Left kidney (tissue), 8 donors: ENCODE data around the gene UPF1. TPM values are rescaled to one million over a fixed set of nuclear protein-coding genes. Genes with fewer than 3 reads are reported as not detected.

Experiments
- DNase-seq: peaks from one replicate; pipeline ENCODE4 v3.0.0-alpha.2; 2013
- long read RNA-seq, 8 donors: transcript quantifications; one replicate each; lab custom pipeline, GENCODE V29; 2026
- polyA plus RNA-seq: library from polyadenylated mRNA; unstranded; fragments of 120-200 nt; gene quantifications from one replicate; pipeline ENCODE4 v1.2.1, GENCODE V29; 2013; ENCODE audit not compliant: insufficient read length

Gene UPF1
- 49.1 TPM for polyA plus RNA-seq
- long read RNA-seq, donor 1, full-length matches to known transcripts, result 8 of 8 reads
- long read RNA-seq, donor 1, partial matches to known transcripts, result 0 of 8 reads
- long read RNA-seq, donor 1, other reads (novel, unspliced or antisense), result 0 of 8 reads
- long read RNA-seq, donor 2, full-length matches to known transcripts, result 8 of 43 reads
- long read RNA-seq, donor 2, partial matches to known transcripts, result 16 of 43 reads
- long read RNA-seq, donor 2, other reads (novel, unspliced or antisense), result 19 of 43 reads
- long read RNA-seq, donor 3, full-length matches to known transcripts, result 4 of 4 reads
- long read RNA-seq, donor 3, partial matches to known transcripts, result 0 of 4 reads
- long read RNA-seq, donor 3, other reads (novel, unspliced or antisense), result 0 of 4 reads
- long read RNA-seq, donor 4, result 0 reads
- long read RNA-seq, donor 5, full-length matches to known transcripts, result 9 of 9 reads
- long read RNA-seq, donor 5, partial matches to known transcripts, result 0 of 9 reads
- long read RNA-seq, donor 5, other reads (novel, unspliced or antisense), result 0 of 9 reads
- long read RNA-seq, donor 6, full-length matches to known transcripts, result 11 of 39 reads
- long read RNA-seq, donor 6, partial matches to known transcripts, result 28 of 39 reads
- long read RNA-seq, donor 6, other reads (novel, unspliced or antisense), result 0 of 39 reads
- long read RNA-seq, donor 7, full-length matches to known transcripts, result 6 of 11 reads
- long read RNA-seq, donor 7, partial matches to known transcripts, result 5 of 11 reads
- long read RNA-seq, donor 7, other reads (novel, unspliced or antisense), result 0 of 11 reads
- long read RNA-seq, donor 8, full-length matches to known transcripts, result 3 of 3 reads
- long read RNA-seq, donor 8, partial matches to known transcripts, result 0 of 3 reads
- long read RNA-seq, donor 8, other reads (novel, unspliced or antisense), result 0 of 3 reads

- DNase-seq, result peak; percentile 91
These were observed at the start of gene UPF1 for GRCh38 chr19:18831524-18832305. Gene UPF1 (plus strand): TSS chr19:18831959. CDS start chr19:18832210, 251 bp downstream.

GRCh38 chr19:18782559-18783225, 49.1 kb upstream of the UPF1 start:
- no peak for DNase-seq

DNA sequence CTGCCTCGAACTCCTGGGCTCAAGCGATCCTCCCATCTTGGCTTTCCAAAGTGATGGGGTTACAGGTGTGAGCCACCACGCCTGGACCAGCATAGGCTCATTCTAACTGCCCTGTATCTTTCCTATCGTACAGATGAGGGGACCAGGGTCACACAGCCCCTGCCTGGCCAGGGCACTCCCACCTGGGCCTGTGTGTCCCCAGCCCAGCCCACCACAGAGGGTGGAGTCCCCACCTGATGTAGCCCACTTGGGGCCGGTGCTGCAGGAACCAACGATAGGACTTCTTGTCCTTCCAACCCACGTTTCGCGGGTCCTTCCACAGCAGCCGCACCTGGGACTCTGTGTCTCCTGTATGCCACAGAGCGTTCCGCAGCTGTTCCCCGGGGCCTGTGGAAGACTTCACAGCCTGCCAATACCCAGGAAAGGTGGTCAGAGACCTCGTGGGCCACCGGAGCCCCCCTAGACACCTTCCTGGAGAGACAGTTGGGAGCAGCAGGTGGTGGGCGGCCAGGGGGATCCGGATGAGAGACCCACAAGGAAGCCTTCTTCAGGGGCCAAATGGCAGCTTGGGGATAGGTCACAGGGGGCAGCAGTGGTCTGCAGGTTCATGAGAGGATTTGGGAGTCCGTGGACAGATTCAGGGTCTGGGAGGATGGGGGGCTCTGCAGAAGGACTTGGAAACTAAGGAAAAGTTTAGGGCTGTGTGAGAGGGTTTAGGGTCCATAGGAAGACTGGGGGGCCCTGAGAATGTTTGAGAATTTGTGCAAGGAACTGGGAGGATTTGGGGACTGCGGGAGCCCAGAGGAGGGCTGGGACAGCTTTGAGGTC, 47.6 kb upstream of the UPF1 start:
- no peak for DNase-seq

GRCh38 chr19:18784786-18785120, 47.0 kb upstream of the UPF1 start:
- DNase-seq, result no peak

DNA sequence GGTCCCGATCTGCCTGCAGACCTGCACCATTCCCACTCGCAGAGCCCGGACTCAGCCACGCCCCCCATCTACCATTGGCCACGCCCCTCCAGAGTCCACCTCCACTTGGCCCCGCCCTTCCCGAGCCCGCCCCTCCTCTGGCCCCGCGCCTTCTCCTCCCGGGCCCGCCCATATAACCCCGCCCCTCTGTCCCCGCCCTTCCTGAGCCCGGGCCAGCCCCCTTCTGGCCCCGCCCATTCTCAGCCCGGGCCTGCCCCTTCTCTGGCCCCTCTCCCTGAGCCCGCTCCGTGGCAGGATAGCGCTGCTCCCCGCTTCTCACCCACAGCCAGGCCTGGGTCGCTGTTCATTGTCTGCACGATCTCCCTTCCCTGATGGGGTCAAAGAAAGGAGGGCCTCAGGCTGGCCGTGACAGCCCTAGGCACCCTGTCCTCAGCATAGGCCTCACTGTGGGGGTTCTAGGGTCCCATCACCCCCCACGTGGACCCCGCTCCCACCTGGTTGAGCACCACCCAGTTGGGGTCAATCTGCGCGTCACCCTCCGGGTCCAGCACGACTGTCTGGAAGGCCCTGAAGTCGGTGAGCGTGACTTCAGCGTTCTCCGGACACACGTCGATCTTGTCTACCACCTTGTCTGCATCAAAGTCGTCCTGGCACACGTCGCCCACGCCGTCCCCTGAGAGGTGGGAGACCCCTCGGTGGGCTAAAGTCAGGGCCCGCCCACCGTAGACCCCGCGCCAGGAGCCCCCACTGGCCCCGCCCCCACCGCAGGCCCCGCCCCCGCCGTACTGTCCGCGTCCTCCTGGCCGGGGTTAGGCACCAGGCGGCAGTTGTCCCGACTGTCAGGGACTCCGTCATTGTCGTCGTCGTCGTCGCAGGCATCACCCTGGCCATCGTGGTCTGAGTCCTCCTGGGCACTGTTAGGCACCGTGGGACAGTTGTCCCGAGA, 46.3 kb upstream of the UPF1 start:
- peak; percentile 59 for DNase-seq

GRCh38 chr19:18788529-18789421, 43.0 kb upstream of the UPF1 start:
- DNase-seq, result no peak

- DNase-seq, result no peak
These were observed 42.3 kb upstream of the UPF1 start for GRCh38 chr19:18789422-18789869.

GRCh38 chr19:18789883-18790565, 41.7 kb upstream of the UPF1 start:
- no peak for DNase-seq

DNA sequence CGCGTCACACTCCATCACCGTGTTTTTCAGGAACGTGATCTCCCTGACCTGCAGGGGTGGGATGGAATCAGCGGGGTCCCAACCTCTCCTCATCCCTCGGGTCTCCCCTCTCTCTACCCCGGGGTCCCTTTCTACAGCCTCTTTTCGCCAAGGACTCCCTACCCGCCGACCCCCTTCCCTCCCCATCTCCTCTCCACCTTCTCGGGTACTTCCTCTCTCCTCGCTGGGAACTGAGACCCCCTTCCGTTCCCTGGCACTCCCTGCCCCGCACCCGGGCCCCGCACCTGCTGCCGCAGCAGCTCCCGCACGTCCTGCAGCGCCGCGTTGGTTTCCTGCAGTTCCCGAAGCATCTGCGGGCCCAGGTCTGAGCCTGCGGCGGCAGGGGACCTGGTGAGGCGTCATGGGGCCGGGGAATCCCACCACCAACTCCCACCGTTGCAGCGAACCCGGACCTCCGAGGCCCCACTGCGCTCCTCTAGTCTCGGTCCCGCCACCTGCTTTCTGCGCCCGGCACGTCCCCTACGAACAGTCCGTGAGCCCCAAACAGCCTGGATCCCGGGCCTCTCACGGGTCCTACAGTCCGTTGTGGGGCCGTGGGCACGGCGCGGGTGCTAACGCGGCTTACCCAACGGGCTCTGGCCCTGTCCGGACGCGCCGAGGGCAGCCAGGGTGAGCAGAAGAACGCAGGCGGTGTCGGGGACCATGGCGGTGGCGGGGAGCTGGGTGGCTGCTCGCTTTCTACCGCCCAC, 41.0 kb upstream of the UPF1 start, which contains the start of gene COMP:
TSS of gene COMP (minus strand) at position 740 of the 749 bp plus-strand sequence. CDS start at position 704, 36 bp downstream.
- no peak for DNase-seq

DNA sequence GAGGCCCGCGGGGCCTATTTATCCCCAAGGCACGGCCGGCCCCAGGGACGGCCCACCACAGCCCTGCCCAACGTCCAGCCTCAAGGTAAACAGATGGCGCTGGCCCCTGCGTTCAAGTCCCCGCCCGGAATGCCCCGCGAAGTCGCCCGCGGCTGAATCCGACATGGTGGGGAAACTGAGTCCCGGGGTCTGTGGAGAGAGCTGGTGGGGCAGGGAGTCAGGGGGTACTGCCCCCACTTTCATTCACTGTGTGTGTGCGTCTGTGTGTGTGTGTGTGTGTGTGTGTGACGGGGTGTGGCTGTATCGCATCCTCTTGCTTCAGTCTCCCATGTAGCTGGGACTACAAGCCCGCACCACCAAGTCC, 40.5 kb upstream of the UPF1 start:
- no peak for DNase-seq

DNA sequence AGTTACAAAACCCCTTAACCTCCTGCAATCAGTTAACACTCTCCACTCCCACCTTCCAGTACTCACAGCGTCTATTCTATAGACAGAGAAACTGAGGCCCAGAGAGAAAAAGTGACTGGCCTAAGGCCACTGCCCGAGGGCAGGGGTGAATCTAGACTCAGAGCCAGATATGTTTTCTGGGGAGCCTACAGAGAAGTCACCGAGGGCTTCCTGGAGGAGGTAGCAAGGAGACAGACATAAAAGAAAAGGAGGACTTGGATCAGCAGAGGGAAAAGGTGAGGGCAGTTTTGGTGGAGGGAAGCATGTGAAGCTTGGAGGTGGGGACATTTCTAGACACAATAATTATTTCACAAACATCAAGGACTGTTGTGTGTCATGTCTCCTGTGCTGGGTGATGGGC, 39.1 kb upstream of the UPF1 start:
- DNase-seq, result no peak

DNA sequence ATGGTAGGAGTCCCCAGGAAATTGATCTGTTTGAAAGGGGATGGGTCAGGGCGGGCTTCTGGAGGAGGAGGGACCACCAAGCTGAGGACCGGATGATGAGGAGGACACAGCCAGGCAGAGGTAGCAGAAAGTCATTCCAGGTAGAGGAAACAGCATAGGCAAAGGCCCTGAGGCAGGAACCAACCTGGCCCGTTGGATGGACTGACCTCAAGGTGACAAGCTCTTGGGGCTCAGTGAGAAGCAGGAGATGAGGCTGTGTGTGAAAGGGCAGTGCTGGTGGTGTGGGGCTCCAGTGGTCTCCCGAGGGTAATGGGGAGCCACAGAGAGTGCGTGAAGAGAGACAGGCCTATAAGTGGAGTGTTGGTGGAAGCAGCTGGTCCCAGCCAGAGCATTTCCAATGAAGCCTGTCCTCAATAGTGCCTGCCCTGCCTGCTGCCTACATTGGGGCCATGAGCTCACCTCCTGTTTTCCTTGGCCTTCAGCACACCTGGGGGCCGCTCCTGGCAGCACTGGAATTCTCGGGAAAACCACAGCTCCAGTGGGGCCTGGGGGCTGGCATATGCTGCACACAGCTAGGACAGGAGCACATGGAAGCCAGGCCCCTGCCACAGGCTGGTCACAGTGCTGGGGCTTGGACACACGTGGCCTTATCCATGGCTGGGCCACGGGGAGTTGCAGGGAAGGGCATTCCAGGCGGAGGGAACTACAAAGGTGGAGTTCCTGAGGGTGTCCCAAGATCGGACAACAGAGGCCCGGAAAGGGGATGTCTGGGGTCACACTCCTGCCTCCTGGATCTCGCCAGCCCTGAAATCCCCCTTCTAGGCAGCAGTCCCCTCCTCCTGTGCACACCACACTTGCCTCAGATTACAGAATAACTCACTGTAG, 38.4 kb upstream of the UPF1 start:
- DNase-seq, result no peak

GRCh38 chr19:18794029-18794313, 37.8 kb upstream of the UPF1 start:
- DNase-seq, result no peak

GRCh38 chr19:18794692-18795091, 37.1 kb upstream of the UPF1 start:
- DNase-seq, result no peak

DNA sequence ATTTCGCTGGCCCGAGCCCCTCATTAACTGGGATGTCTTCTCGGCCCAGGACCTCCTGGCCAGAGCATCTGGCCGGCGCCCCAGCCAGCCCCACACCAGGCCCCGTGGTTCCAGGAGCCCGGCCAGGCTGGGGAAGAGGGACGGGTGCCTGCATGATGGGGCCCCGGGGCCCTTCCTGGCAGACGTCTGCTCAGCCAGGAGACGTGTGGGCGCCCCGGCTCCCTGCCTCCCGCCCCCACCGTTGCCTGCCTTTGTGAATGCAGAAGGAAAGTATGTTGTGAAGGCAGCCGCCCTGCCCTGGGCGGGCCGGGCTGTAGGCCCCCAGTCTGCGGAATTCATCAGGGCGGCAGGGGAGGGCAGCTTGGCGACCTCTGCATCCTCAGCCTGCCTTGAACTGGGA, 36.2 kb upstream of the UPF1 start:
- no peak for DNase-seq

DNA sequence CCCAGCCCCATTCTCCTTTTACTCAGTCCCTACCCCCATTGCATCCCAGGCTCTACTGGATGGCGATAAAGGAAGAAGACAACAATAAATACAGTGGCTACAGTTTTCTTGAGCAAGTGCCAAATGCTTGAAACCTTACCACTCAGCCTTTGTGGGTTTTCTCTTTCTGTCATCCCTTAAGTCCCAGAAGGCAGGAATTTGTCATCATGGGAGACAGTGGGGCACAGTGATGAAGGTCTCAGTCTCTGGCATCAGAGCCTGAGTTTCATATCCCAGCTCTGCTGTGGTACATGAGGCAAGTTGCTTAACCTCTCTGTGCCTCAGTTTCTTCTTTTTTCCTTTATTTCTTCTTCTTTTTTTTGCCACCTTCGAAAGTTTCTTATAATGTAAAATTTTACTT, 35.5 kb upstream of the UPF1 start:
- no peak for DNase-seq
